ENCODE data around the gene GPC6. TPM values are rescaled to one million over a fixed set of nuclear protein-coding genes. Genes with fewer than 3 reads are reported as not detected.

The GPC6 gene
- total and polyA plus RNA-seq, 2 experiments from 2014 or later = 26.0 to 92.8 TPM

GRCh38 chr13:93238711-93239110 is 12.1 kb downstream of the GPC6 start:
- Histone ChIP-seq H3K9me3 (ENCODE audit: low read depth) (peaks cover 13% of the 10 kb centered on the region), H3K79me2 (peaks cover 96% of the 10 kb centered on the region), H3K4me2 (no peak overlapping the region), H2AFZ (no peak overlapping the region), H3K27ac (no peak overlapping the region), H3K4me3 (no peak overlapping the region), H3K4me1 (ENCODE audit: insufficient read depth) (no peaks in the 10 kb centered on the region), H4K20me1 (ENCODE audit: insufficient read depth, poor library complexity, severe bottlenecking) (no peaks in the 10 kb centered on the region), H3K9me2 (replicated peaks; ENCODE audit: insufficient read depth) (no peaks in the 10 kb centered on the region), H3K36me3 (replicated peaks; ENCODE audit: insufficient read depth, low read depth) (no peaks in the 10 kb centered on the region), H3K27me3 (no peaks in the 10 kb centered on the region)
- TF ChIP-seq EZH2phosphoT487 (IDR thresholded peaks at IDR 0.05; ENCODE audit: low read depth, severe bottlenecking, unreplicated experiment) (no peak), EZH2 (IDR thresholded peaks at IDR 0.05; ENCODE audit: borderline replicate concordance) (no peak), CTCF (IDR thresholded peaks at IDR 0.05; ENCODE audit: poor library complexity) (no peak)
- no peak for DNase-seq (ENCODE audit: low spot score)
- 100% methylated on average over 1 of the region's 1 CpG for WGBS (ENCODE audit: low lambda C conversion rate, missing lambda C conversion rate)

- no peak for DNase-seq (ENCODE audit: low spot score)
- Histone ChIP-seq H4K20me1 (ENCODE audit: insufficient read depth, poor library complexity, severe bottlenecking) (no peaks in the 10 kb centered on the region), H3K27me3 (no peaks in the 10 kb centered on the region), H3K27ac (no peak overlapping the region), H3K79me2 (peaks cover 97% of the 10 kb centered on the region), H3K4me3 (no peak overlapping the region), H3K4me2 (no peak overlapping the region), H3K4me1 (ENCODE audit: insufficient read depth) (no peaks in the 10 kb centered on the region), H2AFZ (no peak overlapping the region), H3K36me3 (replicated peaks; ENCODE audit: insufficient read depth, low read depth) (no peaks in the 10 kb centered on the region), H3K9me2 (replicated peaks; ENCODE audit: insufficient read depth) (no peaks in the 10 kb centered on the region), H3K9me3 (ENCODE audit: low read depth) (peaks cover 4% of the 10 kb centered on the region)
- TF ChIP-seq EZH2 (IDR thresholded peaks at IDR 0.05; ENCODE audit: borderline replicate concordance) (no peak), EZH2phosphoT487 (IDR thresholded peaks at IDR 0.05; ENCODE audit: low read depth, severe bottlenecking, unreplicated experiment) (no peak), CTCF (IDR thresholded peaks at IDR 0.05; ENCODE audit: poor library complexity) (no peak)
- 93% methylated on average over 7 of the region's 7 CpGs for WGBS (ENCODE audit: low lambda C conversion rate, missing lambda C conversion rate)
These were observed 16.9 kb downstream of the GPC6 start for GRCh38 chr13:93243375-93244063.

- DNase-seq (ENCODE audit: low spot score) = peak; percentile 21
- Histone ChIP-seq H3K27me3 (no peaks in the 10 kb centered on the region), H2AFZ (no peak overlapping the region), H3K36me3 (replicated peaks; ENCODE audit: insufficient read depth, low read depth) (no peaks in the 10 kb centered on the region), H3K9me2 (replicated peaks; ENCODE audit: insufficient read depth) (no peaks in the 10 kb centered on the region), H3K4me1 (ENCODE audit: insufficient read depth) (peaks cover 4% of the 10 kb centered on the region), H4K20me1 (ENCODE audit: insufficient read depth, poor library complexity, severe bottlenecking) (no peaks in the 10 kb centered on the region), H3K27ac (peak overlapping the region; percentile 55), H3K4me3 (no peak overlapping the region), H3K9me3 (ENCODE audit: low read depth) (no peaks in the 10 kb centered on the region), H3K79me2 (peaks cover 96% of the 10 kb centered on the region), H3K4me2 (peak overlapping the region; percentile 72)
- TF ChIP-seq EZH2phosphoT487 (IDR thresholded peaks at IDR 0.05; ENCODE audit: low read depth, severe bottlenecking, unreplicated experiment) (no peak), EZH2 (IDR thresholded peaks at IDR 0.05; ENCODE audit: borderline replicate concordance) (no peak), CTCF (IDR thresholded peaks at IDR 0.05; ENCODE audit: poor library complexity) (no peak)
- WGBS (ENCODE audit: low lambda C conversion rate, missing lambda C conversion rate) = 65% methylated on average over 17 of the region's 17 CpGs
These were observed 17.7 kb downstream of the GPC6 start for GRCh38 chr13:93244141-93244917.
